ENCODE measurements around the gene ZNF503.

Gene ZNF503

GRCh38 chr10:75401569-75402485 is at the start of gene ZNF503:
Gene ZNF503 (minus strand): TSS chr10:75401764. CDS start chr10:75401419, 345 bp downstream.
- DNase-seq (ENCODE audit: low read depth in 2 of 2): no peak

- no peak for DNase-seq (ENCODE audit: low read depth in 2 of 2)
Measured at GRCh38 chr10:75450644-75451640, 49.4 kb upstream of the ZNF503 start.

- no peak for DNase-seq (ENCODE audit: low read depth in 2 of 2)
Measured at GRCh38 chr10:75450075-75450445, 48.5 kb upstream of the ZNF503 start.

GRCh38 chr10:75449382-75450074 is 48.0 kb upstream of the ZNF503 start:
- no peak for DNase-seq (ENCODE audit: low read depth in 2 of 2)

- no peak for DNase-seq (ENCODE audit: low read depth in 2 of 2)
Measured at GRCh38 chr10:75448166-75448565, 46.6 kb upstream of the ZNF503 start.

- DNase-seq (ENCODE audit: low read depth in 2 of 2): no peak
Measured at GRCh38 chr10:75446508-75446907, 44.9 kb upstream of the ZNF503 start.

- DNase-seq (ENCODE audit: low read depth in 2 of 2): no peak
Measured at GRCh38 chr10:75444781-75445386, 43.3 kb upstream of the ZNF503 start.

GRCh38 chr10:75443362-75443761 is 41.8 kb upstream of the ZNF503 start:
- no peak for DNase-seq (ENCODE audit: low read depth in 2 of 2)

- no peak for DNase-seq (ENCODE audit: low read depth in 2 of 2)
Measured at GRCh38 chr10:75441682-75442081, 40.1 kb upstream of the ZNF503 start.

- no peak for DNase-seq (ENCODE audit: low read depth in 2 of 2)
Measured at GRCh38 chr10:75441196-75441595, 39.6 kb upstream of the ZNF503 start.

GRCh38 chr10:75440271-75440793 is 38.8 kb upstream of the ZNF503 start:
- DNase-seq (ENCODE audit: low read depth in 2 of 2): no peak

GRCh38 chr10:75439811-75440210 is 38.2 kb upstream of the ZNF503 start:
- no peak for DNase-seq (ENCODE audit: low read depth in 2 of 2)

- DNase-seq (ENCODE audit: low read depth in 2 of 2): no peak
Measured at GRCh38 chr10:75438275-75438674, 36.7 kb upstream of the ZNF503 start.

- no peak for DNase-seq (ENCODE audit: low read depth in 2 of 2)
Measured at GRCh38 chr10:75437693-75438092, 36.1 kb upstream of the ZNF503 start.

- DNase-seq (ENCODE audit: low read depth in 2 of 2): no peak
Measured at GRCh38 chr10:75436896-75437295, 35.3 kb upstream of the ZNF503 start.

- no peak for DNase-seq (ENCODE audit: low read depth in 2 of 2)
Measured at GRCh38 chr10:75435291-75435690, 33.7 kb upstream of the ZNF503 start.

- no peak for DNase-seq (ENCODE audit: low read depth in 2 of 2)
Measured at GRCh38 chr10:75434291-75434690, 32.7 kb upstream of the ZNF503 start.

GRCh38 chr10:75433216-75433615 is 31.7 kb upstream of the ZNF503 start:
- no peak for DNase-seq (ENCODE audit: low read depth in 2 of 2)

- no peak for DNase-seq (ENCODE audit: low read depth in 2 of 2)
Measured at GRCh38 chr10:75432763-75433162, 31.2 kb upstream of the ZNF503 start.

GRCh38 chr10:75432176-75432575 is 30.6 kb upstream of the ZNF503 start:
- no peak for DNase-seq (ENCODE audit: low read depth in 2 of 2)
